HG03565 (cell line): ENCODE data around the gene VPS18.
"Not testable (repeated sequence)": the region's sequence is repeated elsewhere in the genome, so short reads cannot be mapped to it uniquely, and the experiment has no call there.

Experiments used
- ATAC-seq: cut with Tn5 transposase; IDR thresholded peaks from one replicate; pipeline ENCODE4 v1.9.1; 2021; ENCODE audit warnings: mild to moderate bottlenecking, moderate library complexity; ENCODE audit not compliant: unreplicated experiment

The VPS18 gene

GRCh38 chr15:40893733-40894680 is at the start of gene VPS18:
Gene VPS18, plus strand, starts transcription at chr15:40894450. Its CDS starts 319 bp downstream, at chr15:40894769.
- ATAC-seq, result peak; percentile 73

- ATAC-seq, result no peak
These were observed 49.6 kb upstream of the VPS18 start for GRCh38 chr15:40844696-40845030.

- ATAC-seq, result no peak
These were observed 49.2 kb upstream of the VPS18 start for GRCh38 chr15:40845036-40845435.

GRCh38 chr15:40845511-40846284 is 48.6 kb upstream of the VPS18 start:
- ATAC-seq, result no peak

GRCh38 chr15:40846841-40847222 is 47.4 kb upstream of the VPS18 start:
- no peak for ATAC-seq

- peak; percentile 54 for ATAC-seq
These were observed 46.9 kb upstream of the VPS18 start for GRCh38 chr15:40847223-40847961.

- ATAC-seq, result no peak
These were observed 43.6 kb upstream of the VPS18 start for GRCh38 chr15:40850576-40851112.

- no peak for ATAC-seq
These were observed 41.7 kb upstream of the VPS18 start for GRCh38 chr15:40852529-40852928.

- no peak for ATAC-seq
These were observed 40.9 kb upstream of the VPS18 start for GRCh38 chr15:40853241-40853890.

- ATAC-seq, result no peak
These were observed 40.1 kb upstream of the VPS18 start for GRCh38 chr15:40854161-40854560.

- no peak for ATAC-seq
These were observed 38.5 kb upstream of the VPS18 start for GRCh38 chr15:40855706-40856234.

GRCh38 chr15:40856746-40857145 is 37.5 kb upstream of the VPS18 start:
- no peak for ATAC-seq

GRCh38 chr15:40857601-40858341 is 36.5 kb upstream of the VPS18 start:
- ATAC-seq, result no peak

GRCh38 chr15:40858706-40859105 is 35.5 kb upstream of the VPS18 start:
- ATAC-seq, result no peak

GRCh38 chr15:40859206-40859851 is 34.9 kb upstream of the VPS18 start:
- peak; percentile 50 for ATAC-seq

- ATAC-seq, result not testable (repeated sequence)
These were observed 33.1 kb upstream of the VPS18 start for GRCh38 chr15:40861147-40861546.

- no peak for ATAC-seq
These were observed 30.5 kb upstream of the VPS18 start for GRCh38 chr15:40863660-40864270.

- no peak for ATAC-seq
These were observed 27.1 kb upstream of the VPS18 start for GRCh38 chr15:40867199-40867598.

GRCh38 chr15:40869686-40870085 is 24.6 kb upstream of the VPS18 start:
- no peak for ATAC-seq
